Osteoblast (primary cell): Measurements from ENCODE around the gene AKAP6. TPM values are rescaled to one million over a fixed set of nuclear protein-coding genes. Genes with fewer than 3 reads are reported as not detected.
"Not testable (repeated sequence)": the region's sequence is repeated elsewhere in the genome, so short reads cannot be mapped to it uniquely, and the experiment has no call there.

ENCODE experiments used
- DNase-seq: peaks from one replicate; pipeline ENCODE4 v3.0.0; 2011; ENCODE audit warnings: low spot score, mixed read lengths; ENCODE audit not compliant: insufficient read length; ENCODE audit errors: missing footprints
- H2AFZ ChIP-seq: 2 replicates; pipeline ENCODE4 v1.6.0; 2011; ENCODE audit warnings: mild to moderate bottlenecking, low read length
- H3K27ac ChIP-seq: 2 replicates; pipeline ENCODE4 v1.5.1; 2011; ENCODE audit warnings: mild to moderate bottlenecking, low read depth, low read length, moderate library complexity
- H3K27me3 ChIP-seq: 2 replicates; pipeline ENCODE4 v1.6.0; 2012; ENCODE audit warnings: mild to moderate bottlenecking, control low read depth, inconsistent platforms, low read length, moderate library complexity; ENCODE audit not compliant: insufficient read depth
- H3K36me3 ChIP-seq: 2 replicates; pipeline ENCODE4 v1.5.1; 2011; ENCODE audit warnings: mild to moderate bottlenecking, low read length, control low read depth, moderate library complexity; ENCODE audit not compliant: insufficient read depth
- H3K4me1 ChIP-seq: 2 replicates; pipeline ENCODE4 v1.5.1; 2011; ENCODE audit warnings: mild to moderate bottlenecking, low read length, control low read depth, moderate library complexity; ENCODE audit not compliant: insufficient read depth
- H3K4me2 ChIP-seq: 2 replicates; pipeline ENCODE4 v1.6.0; 2011; ENCODE audit warnings: mild to moderate bottlenecking, low read length; ENCODE audit not compliant: insufficient read depth
- H3K4me3 ChIP-seq: fragments of 200-600 bp; sonication (generic); 3 replicates; pipeline ENCODE4 v1.5.1; 2012; ENCODE audit warnings: mild to moderate bottlenecking, low read length, inconsistent platforms; ENCODE audit not compliant: insufficient read depth
- H3K79me2 ChIP-seq: 2 replicates; pipeline ENCODE4 v1.6.0; 2012; ENCODE audit warnings: mild to moderate bottlenecking, low read length, control low read depth, inconsistent platforms; ENCODE audit not compliant: insufficient read depth
- H3K9me3 ChIP-seq: 2 replicates; pipeline ENCODE4 v1.5.1; 2011; ENCODE audit warnings: low read depth, low read length, control low read depth
- H4K20me1 ChIP-seq: 2 replicates; pipeline ENCODE4 v1.6.0; 2012; ENCODE audit warnings: mild to moderate bottlenecking, low read length, control low read depth; ENCODE audit not compliant: insufficient read depth
- CTCF ChIP-seq: IDR thresholded peaks from 2 replicates; pipeline ENCODE4 v1.5.1; 2011; ENCODE audit warnings: mild to moderate bottlenecking, low read depth, low read length, moderate library complexity; ENCODE audit errors: extremely low read depth
- total RNA-seq: library from RNA; depleted of rRNA; stranded (reverse); fragments of >200 nt; gene quantifications from 2 replicates; pipeline ENCODE4 v1.2.3, GENCODE V29; 2012

The AKAP6 gene
- total RNA-seq, 1 donor: 2.2 TPM

GRCh38 chr14:32370714-32371113, 41.6 kb downstream of the AKAP6 start:
- Histone ChIP-seq H4K20me1 (no peaks in the 10 kb centered on the region), H3K27me3 (no peaks in the 10 kb centered on the region), H3K9me3 (no peaks in the 10 kb centered on the region), H3K79me2 (no peaks in the 10 kb centered on the region), H3K36me3 (no peaks in the 10 kb centered on the region), H3K4me3 (no peak overlapping the region), H3K27ac (peak overlapping the region; percentile 52), H2AFZ (no peak overlapping the region), H3K4me1 (peaks cover 60% of the 10 kb centered on the region), H3K4me2 (no peak overlapping the region)
- TF ChIP-seq CTCF: no peak
- peak; percentile 66 for DNase-seq

GRCh38 chr14:32372154-32372553, 43.1 kb downstream of the AKAP6 start:
- TF ChIP-seq CTCF: no peak
- H3K4me3 ChIP-seq: no peak overlapping the region
- peak overlapping the region; percentile 41 for H3K4me2 ChIP-seq
- no peaks in the 10 kb centered on the region for H3K36me3 ChIP-seq
- H3K27ac ChIP-seq: peak overlapping the region; percentile 52
- DNase-seq: peak; percentile 57
- H3K4me1 ChIP-seq: peaks cover 47% of the 10 kb centered on the region
- H3K9me3 ChIP-seq: no peaks in the 10 kb centered on the region
- no peaks in the 10 kb centered on the region for H4K20me1 ChIP-seq
- H3K27me3 ChIP-seq: no peaks in the 10 kb centered on the region
- H2AFZ ChIP-seq: no peak overlapping the region
- no peaks in the 10 kb centered on the region for H3K79me2 ChIP-seq

- DNase-seq, H3K9me3 ChIP-seq, H4K20me1 ChIP-seq, H3K27me3 ChIP-seq, H3K36me3 ChIP-seq, H3K79me2 ChIP-seq, H3K4me3 ChIP-seq, H2AFZ ChIP-seq: not testable (repeated sequence)
- H3K4me2 ChIP-seq: peak overlapping the region; percentile 3
- H3K27ac ChIP-seq: peak overlapping the region; percentile 32
- H3K4me1 ChIP-seq: peaks cover 38% of the 10 kb centered on the region
These were observed 44.1 kb downstream of the AKAP6 start for GRCh38 chr14:32373174-32373573.

GRCh38 chr14:32374155-32374554, 45.1 kb downstream of the AKAP6 start:
- Histone ChIP-seq H3K79me2 (no peaks in the 10 kb centered on the region), H3K27ac (peak overlapping the region; percentile 32), H3K27me3 (no peaks in the 10 kb centered on the region), H3K4me1 (peaks cover 38% of the 10 kb centered on the region), H3K4me3 (no peak overlapping the region), H3K9me3 (no peaks in the 10 kb centered on the region), H3K36me3 (no peaks in the 10 kb centered on the region), H4K20me1 (no peaks in the 10 kb centered on the region), H2AFZ (no peak overlapping the region), H3K4me2 (no peak overlapping the region)
- peak; percentile 49 for DNase-seq
- no peak for TF ChIP-seq CTCF

- Histone ChIP-seq H3K27ac (no peak overlapping the region), H3K4me2 (no peak overlapping the region), H3K4me1 (peaks cover 30% of the 10 kb centered on the region), H3K9me3 (no peaks in the 10 kb centered on the region), H3K27me3 (no peaks in the 10 kb centered on the region), H3K36me3 (no peaks in the 10 kb centered on the region), H2AFZ (no peak overlapping the region), H3K79me2 (no peaks in the 10 kb centered on the region), H3K4me3 (no peak overlapping the region), H4K20me1 (no peaks in the 10 kb centered on the region)
- DNase-seq: no peak
- TF ChIP-seq CTCF: no peak
These were observed 46.6 kb downstream of the AKAP6 start for GRCh38 chr14:32375663-32376062.
